ENCODE data around the gene RWDD4. TPM values are rescaled to one million over a fixed set of nuclear protein-coding genes. Genes with fewer than 3 reads are reported as not detected.

The RWDD4 gene
- total and polyA plus RNA-seq, 2 of the 4 experiments (the other 2 are of a cell fraction), result 8.5 to 8.8 TPM

GRCh38 chr4:183594823-183595222 is 64.2 kb downstream of the RWDD4 start:
- TF ChIP-seq RFX5 (IDR thresholded peaks at IDR 0.05; ENCODE audit: low read depth, low read length), result no peak
- TF ChIP-seq RCOR1 (IDR thresholded peaks at IDR 0.05; ENCODE audit: insufficient replicate concordance, low read length), result no peak
- no peak for TF ChIP-seq MXI1 (IDR thresholded peaks at IDR 0.05; ENCODE audit: borderline replicate concordance, low read depth, low read length)
- TF ChIP-seq MAFK (IDR thresholded peaks at IDR 0.05; ENCODE audit: low read depth, low read length), result no peak
- no peak for TF ChIP-seq NFE2L2 (IDR thresholded peaks at IDR 0.05; ENCODE audit: low read depth, low read length)
- no peak for TF ChIP-seq POLR2A (IDR thresholded peaks at IDR 0.05; ENCODE audit: low read depth, low read length)
- TF ChIP-seq CEBPB (IDR thresholded peaks at IDR 0.05; ENCODE audit: low read depth, low read length), result no peak
- H4K91ac ChIP-seq (ENCODE audit: insufficient read depth, low read depth, low read length), result no peak overlapping the region
- intact Hi-C loops (cut with micrococcal nuclease) (no loop called here), dilution Hi-C loops (cut with HindIII; ENCODE audit: low sequenced_read_pairs, unreplicated experiment) (no loop called here), in situ Hi-C loops (cut with MboI; ENCODE audit: low sequenced_read_pairs) (no loop called here)
- H4K20me1 ChIP-seq (ENCODE audit: insufficient read depth, low read length), result no peaks in the 10 kb centered on the region
- no peak overlapping the region for H3K23ac ChIP-seq (ENCODE audit: low read depth, low read length)
- no peak overlapping the region for H3K14ac ChIP-seq (replicated peaks; ENCODE audit: low read depth, low read length)
- H3K4me1 ChIP-seq (ENCODE audit: control insufficient read depth, insufficient read depth, low read length), result peaks cover 2% of the 10 kb centered on the region; the same call in 1 of the 2 replicates
- H2AFZ ChIP-seq (replicated peaks; ENCODE audit: low read length, poor library complexity), result no peak overlapping the region
- no peak overlapping the region for H2BK120ac ChIP-seq (ENCODE audit: low read depth, low read length)
- ATAC-seq (ENCODE audit: low read depth) (no peak), DNase-seq (no peak)
- POLR2A ChIA-PET (ENCODE audit: unreplicated experiment), result no interaction called here
- no peak overlapping the region for H3K4me2 ChIP-seq (ENCODE audit: low read depth, low read length)
- H4K5ac ChIP-seq (ENCODE audit: low read depth, low read length), result no peak overlapping the region
- no peak overlapping the region for H3K56ac ChIP-seq (ENCODE audit: extremely low read depth, insufficient read depth, low read length)
- no peak overlapping the region for H2AK9ac ChIP-seq (replicated peaks; ENCODE audit: low read depth, low read length, poor library complexity)
- no peaks in the 10 kb centered on the region for H3K79me1 ChIP-seq (ENCODE audit: low read depth in 1 of 2, low read length in 2 of 2)
- no peak overlapping the region for H2AK5ac ChIP-seq (ENCODE audit: low read depth, low read length)
- no CpG with 5 or more reads among the region's 3 CpGs for WGBS, 2 experiments (ENCODE audit: extremely low coverage in 2 of 2, insufficient read length in 1 of 2)
- H3K4me3 ChIP-seq (ENCODE audit: insufficient read depth, low read depth, low read length), result no peak overlapping the region
- no peak overlapping the region for H3K4ac ChIP-seq (ENCODE audit: low read depth, low read length)
- H3K9me1 ChIP-seq (ENCODE audit: insufficient read depth, low read length), result no peaks in the 10 kb centered on the region
- H3K36me3 ChIP-seq (ENCODE audit: control insufficient read depth, insufficient read depth, low read length), result no peaks in the 10 kb centered on the region
- H3K27ac ChIP-seq (ENCODE audit: insufficient read depth, low read length), result no peak overlapping the region
- H3K9ac ChIP-seq (ENCODE audit: low read depth, low read length), result no peak overlapping the region
- H2BK5ac ChIP-seq (ENCODE audit: low read depth, low read length, poor library complexity, severe bottlenecking), result no peak overlapping the region
- H3K18ac ChIP-seq (ENCODE audit: low read depth, low read length), result no peak overlapping the region
- no peak overlapping the region for H4K8ac ChIP-seq (ENCODE audit: low read depth in 2 of 2, low read length in 2 of 2)
- CTCF ChIA-PET, result interaction anchor here (0.6 to 0.7 kb wide), 2 partner anchors 8 to 31 kb away, joined by 3 to 6 read pairs; no protein-coding TSS in a partner anchor
- no TSS peak for BruUV-seq (replicated peaks)
- H3K27me3 ChIP-seq (ENCODE audit: control insufficient read depth, insufficient read depth, low read length), result no peaks in the 10 kb centered on the region; the same call in 1 of the 2 replicates
- H3K9me3 ChIP-seq (ENCODE audit: control insufficient read depth, insufficient read depth, low read length), result no peaks in the 10 kb centered on the region
- no peak overlapping the region for H2BK20ac ChIP-seq (ENCODE audit: low read depth, low read length)
- H2BK15ac ChIP-seq (ENCODE audit: low read depth, low read length), result no peak overlapping the region
